ENCODE results near the gene ZNF333.
"Not testable (repeated sequence)": the region's sequence is repeated elsewhere in the genome, so short reads cannot be mapped to it uniquely, and the experiment has no call there.

Gene ZNF333

GRCh38 chr19:14774373-14774772 is 84.5 kb downstream of the ZNF333 start:
- no peaks in the 10 kb centered on the region for H3K4me1 ChIP-seq (ENCODE audit: insufficient read depth, insufficient read length)
- no peaks in the 10 kb centered on the region for H3K36me3 ChIP-seq (ENCODE audit: insufficient read depth, insufficient read length, low read length)
- H3K9me3 ChIP-seq (ENCODE audit: insufficient read depth, low read length): no peaks in the 10 kb centered on the region
- H3K9ac ChIP-seq (ENCODE audit: insufficient read length, low read depth): no peak overlapping the region
- TF ChIP-seq YY1 (IDR thresholded peaks at IDR 0.05; ENCODE audit: insufficient read depth, insufficient read length) (no peak), SUZ12 (IDR thresholded peaks at IDR 0.05; ENCODE audit: extremely low read depth, insufficient read depth, insufficient read length) (no peak), ZNF274 (IDR thresholded peaks at IDR 0.05; ENCODE audit: low read depth, low read length) (no peak)
- H3K27me3 ChIP-seq (ENCODE audit: insufficient read depth, insufficient read length): peaks cover 13% of the 10 kb centered on the region
- no peak overlapping the region for H3K4me3 ChIP-seq (ENCODE audit: insufficient read length, low read depth)
- DNase-seq (ENCODE audit: low read depth, low spot score): no peak

- H3K9me3 ChIP-seq (ENCODE audit: insufficient read depth, low read length); DNase-seq (ENCODE audit: low read depth, low spot score); H3K4me3 ChIP-seq (ENCODE audit: insufficient read length, low read depth); H3K9ac ChIP-seq (ENCODE audit: insufficient read length, low read depth); H3K36me3 ChIP-seq (ENCODE audit: insufficient read depth, insufficient read length, low read length); H3K4me1 ChIP-seq (ENCODE audit: insufficient read depth, insufficient read length): not testable (repeated sequence)
- H3K27me3 ChIP-seq (ENCODE audit: insufficient read depth, insufficient read length): peaks cover 13% of the 10 kb centered on the region
These were observed 85.5 kb downstream of the ZNF333 start for GRCh38 chr19:14775326-14775725.

GRCh38 chr19:14775869-14776586 is 86.2 kb downstream of the ZNF333 start:
- no peaks in the 10 kb centered on the region for H3K4me1 ChIP-seq (ENCODE audit: insufficient read depth, insufficient read length)
- H3K9me3 ChIP-seq (ENCODE audit: insufficient read depth, low read length): no peaks in the 10 kb centered on the region
- no peak for TF ChIP-seq ZNF274 (IDR thresholded peaks at IDR 0.05; ENCODE audit: low read depth, low read length)
- DNase-seq (ENCODE audit: low read depth, low spot score): no peak
- H3K27me3 ChIP-seq (ENCODE audit: insufficient read depth, insufficient read length): peaks cover 13% of the 10 kb centered on the region
- no peaks in the 10 kb centered on the region for H3K36me3 ChIP-seq (ENCODE audit: insufficient read depth, insufficient read length, low read length)
- peak overlapping the region; percentile 56 for H3K4me3 ChIP-seq (ENCODE audit: insufficient read length, low read depth)
- H3K9ac ChIP-seq (ENCODE audit: insufficient read length, low read depth): peak overlapping the region; percentile 61

GRCh38 chr19:14777645-14778044 is 87.8 kb downstream of the ZNF333 start:
- not testable (repeated sequence) for H3K9ac ChIP-seq (ENCODE audit: insufficient read length, low read depth); H3K36me3 ChIP-seq (ENCODE audit: insufficient read depth, insufficient read length, low read length); H3K4me1 ChIP-seq (ENCODE audit: insufficient read depth, insufficient read length); H3K4me3 ChIP-seq (ENCODE audit: insufficient read length, low read depth); DNase-seq (ENCODE audit: low read depth, low spot score); H3K9me3 ChIP-seq (ENCODE audit: insufficient read depth, low read length)
- peaks cover 13% of the 10 kb centered on the region for H3K27me3 ChIP-seq (ENCODE audit: insufficient read depth, insufficient read length)

- peaks cover 13% of the 10 kb centered on the region for H3K27me3 ChIP-seq (ENCODE audit: insufficient read depth, insufficient read length)
- not testable (repeated sequence) for H3K4me3 ChIP-seq (ENCODE audit: insufficient read length, low read depth); H3K4me1 ChIP-seq (ENCODE audit: insufficient read depth, insufficient read length); H3K9me3 ChIP-seq (ENCODE audit: insufficient read depth, low read length); H3K36me3 ChIP-seq (ENCODE audit: insufficient read depth, insufficient read length, low read length); DNase-seq (ENCODE audit: low read depth, low spot score); H3K9ac ChIP-seq (ENCODE audit: insufficient read length, low read depth)
These were observed 88.4 kb downstream of the ZNF333 start, which contains the start of gene ADGRE2 for GRCh38 chr19:14778110-14778845. ADGRE2 (minus strand) TSS chr19:14778560; CDS start chr19:14776756, 1,804 bp downstream.

GRCh38 chr19:14779151-14779550 is 89.3 kb downstream of the ZNF333 start:
- H3K4me3 ChIP-seq (ENCODE audit: insufficient read length, low read depth): no peak overlapping the region
- peaks cover 2% of the 10 kb centered on the region for H3K4me1 ChIP-seq (ENCODE audit: insufficient read depth, insufficient read length)

GRCh38 chr19:14780622-14781225 is 90.9 kb downstream of the ZNF333 start:
- H3K27me3 ChIP-seq (ENCODE audit: insufficient read depth, insufficient read length); H3K4me1 ChIP-seq (ENCODE audit: insufficient read depth, insufficient read length); H3K36me3 ChIP-seq (ENCODE audit: insufficient read depth, insufficient read length, low read length); H3K9ac ChIP-seq (ENCODE audit: insufficient read length, low read depth); H3K4me3 ChIP-seq (ENCODE audit: insufficient read length, low read depth); H3K9me3 ChIP-seq (ENCODE audit: insufficient read depth, low read length); DNase-seq (ENCODE audit: low read depth, low spot score): not testable (repeated sequence)

More at GRCh38 chr19:14779151-14779550, 89.3 kb downstream of the ZNF333 start:
- H3K9me3 ChIP-seq (ENCODE audit: insufficient read depth, low read length): no peaks in the 10 kb centered on the region
- peaks cover 13% of the 10 kb centered on the region for H3K27me3 ChIP-seq (ENCODE audit: insufficient read depth, insufficient read length)
- H3K36me3 ChIP-seq (ENCODE audit: insufficient read depth, insufficient read length, low read length): no peaks in the 10 kb centered on the region
- no peak overlapping the region for H3K9ac ChIP-seq (ENCODE audit: insufficient read length, low read depth)
- DNase-seq (ENCODE audit: low read depth, low spot score): no peak
- TF ChIP-seq SUZ12 (IDR thresholded peaks at IDR 0.05; ENCODE audit: extremely low read depth, insufficient read depth, insufficient read length) (no peak), ZNF274 (IDR thresholded peaks at IDR 0.05; ENCODE audit: low read depth, low read length) (no peak), YY1 (IDR thresholded peaks at IDR 0.05; ENCODE audit: insufficient read depth, insufficient read length) (no peak)

GRCh38 chr19:14781713-14782536 is 92.1 kb downstream of the ZNF333 start:
- H3K4me3 ChIP-seq (ENCODE audit: insufficient read length, low read depth); H3K4me1 ChIP-seq (ENCODE audit: insufficient read depth, insufficient read length); H3K9me3 ChIP-seq (ENCODE audit: insufficient read depth, low read length); H3K36me3 ChIP-seq (ENCODE audit: insufficient read depth, insufficient read length, low read length); H3K9ac ChIP-seq (ENCODE audit: insufficient read length, low read depth); H3K27me3 ChIP-seq (ENCODE audit: insufficient read depth, insufficient read length); DNase-seq (ENCODE audit: low read depth, low spot score): not testable (repeated sequence)
